GM19452 (cell line): ENCODE results near the gene FRG2B.
"Not testable (repeated sequence)": the region's sequence is repeated elsewhere in the genome, so short reads cannot be mapped to it uniquely, and the experiment has no call there.

Source experiments
- ATAC-seq: cut with Tn5 transposase; IDR thresholded peaks from one replicate; pipeline ENCODE4 v1.9.1; 2021; ENCODE audit not compliant: unreplicated experiment

The FRG2B gene

DNA sequence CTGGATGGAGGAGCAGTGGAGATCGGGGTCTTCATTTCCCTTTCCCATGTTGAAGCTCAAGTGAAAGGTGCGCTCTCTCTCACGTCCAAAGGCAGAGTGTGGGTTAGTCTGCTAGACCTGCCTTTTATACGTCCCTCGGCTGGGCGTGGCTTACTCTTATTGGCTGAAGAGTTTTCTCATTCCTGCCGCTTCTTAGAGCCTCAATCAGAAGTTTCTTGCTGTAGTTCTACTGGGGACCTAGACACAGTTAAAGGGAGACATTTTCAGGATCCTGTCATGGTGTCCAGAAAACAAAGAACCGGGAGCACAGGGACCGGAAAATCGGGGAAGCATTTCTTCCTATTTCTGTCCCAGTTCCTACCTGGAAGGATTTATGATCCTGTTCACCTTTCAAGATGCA lies at the start of gene FRG2B:
FRG2B (minus strand) TSS at position 101 of the 400 bp plus-strand sequence; CDS start at position 48, 53 bp downstream.
- not testable (repeated sequence) for ATAC-seq

DNA sequence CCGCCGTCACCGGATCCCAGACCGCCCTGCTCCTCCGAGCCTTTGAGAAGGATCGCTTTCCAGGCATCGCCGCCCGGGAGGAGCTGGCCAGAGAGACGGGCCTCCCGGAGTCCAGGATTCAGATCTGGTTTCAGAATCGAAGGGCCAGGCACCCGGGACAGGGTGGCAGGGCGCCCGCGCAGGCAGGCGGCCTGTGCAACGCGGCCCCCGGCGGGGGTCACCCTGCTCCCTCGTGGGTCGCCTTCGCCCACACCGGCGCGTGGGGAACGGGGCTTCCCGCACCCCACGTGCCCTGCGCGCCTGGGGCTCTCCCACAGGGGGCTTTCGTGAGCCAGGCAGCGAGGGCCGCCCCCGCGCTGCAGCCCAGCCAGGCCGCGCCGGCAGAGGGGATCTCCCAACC lies 40.9 kb upstream of the FRG2B start:
- ATAC-seq, result not testable (repeated sequence)

DNA sequence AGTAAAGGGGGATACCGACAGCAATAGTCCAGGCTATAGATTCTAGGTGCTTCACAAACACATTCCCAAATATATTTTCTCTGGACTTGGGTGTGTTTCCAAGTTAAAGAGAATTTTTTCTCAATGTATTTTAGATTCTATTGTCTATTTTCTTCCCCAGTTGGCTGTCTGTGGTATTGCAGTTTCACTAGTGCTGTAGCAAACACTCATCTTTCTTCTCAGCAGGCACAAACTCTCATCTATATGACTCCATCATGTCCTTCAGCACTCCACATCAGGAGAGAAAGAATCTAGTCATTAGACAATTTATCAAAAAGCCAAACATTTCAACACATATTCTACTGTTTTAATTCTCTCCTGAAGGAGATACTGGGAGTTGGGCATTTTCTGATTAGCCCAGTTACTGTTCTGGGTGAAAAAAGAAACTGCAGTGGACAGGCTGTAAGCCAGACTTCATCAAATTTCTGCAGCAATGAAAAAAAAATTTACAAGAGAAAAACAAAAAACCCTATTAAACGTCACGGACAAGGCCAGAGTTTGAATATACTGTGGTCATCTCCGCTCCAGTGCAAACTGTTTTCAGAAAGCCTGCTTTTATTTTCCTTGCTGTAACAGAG lies 37.1 kb upstream of the FRG2B start:
- not testable (repeated sequence) for ATAC-seq

DNA sequence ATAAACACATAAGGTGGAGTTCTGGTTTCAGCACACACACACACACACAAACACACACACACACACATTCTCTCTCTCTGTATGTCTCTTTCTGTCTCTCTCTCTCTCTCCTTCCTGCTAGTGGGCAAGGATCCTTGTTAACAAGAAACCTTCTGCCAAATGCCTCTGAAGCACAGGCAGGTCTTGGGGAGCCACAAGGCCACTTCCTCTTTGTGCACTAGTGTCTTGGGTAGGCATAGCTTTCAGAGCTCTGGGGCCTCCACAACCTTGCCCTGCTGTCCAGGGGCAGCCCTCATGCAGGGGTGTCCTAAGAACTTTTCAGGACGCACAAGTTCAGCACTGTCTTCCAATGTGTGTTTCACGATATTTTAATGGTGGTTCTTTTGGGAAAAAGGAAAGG lies 34.5 kb upstream of the FRG2B start:
- ATAC-seq, result not testable (repeated sequence)

DNA sequence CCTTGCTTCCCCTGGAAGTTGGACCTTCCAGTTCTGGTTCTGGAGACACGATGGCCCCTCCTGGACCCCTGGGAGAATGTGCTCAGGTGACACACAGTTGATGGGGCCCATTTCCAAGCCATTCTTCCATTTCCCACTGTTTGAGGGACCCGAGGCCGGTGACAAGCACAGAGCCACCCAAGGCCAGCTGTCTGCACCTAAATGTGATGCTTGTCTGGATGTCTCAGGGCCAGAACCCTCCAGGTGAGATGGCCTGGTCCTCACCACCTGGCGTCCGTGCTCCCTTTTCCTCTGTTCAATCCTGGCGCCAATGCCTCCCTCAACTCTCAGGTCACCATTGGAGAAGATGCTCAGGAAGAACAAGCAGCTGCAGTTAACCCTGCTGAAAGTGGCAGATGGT lies 33.9 kb upstream of the FRG2B start:
- not testable (repeated sequence) for ATAC-seq

GRCh38 chr10:133657276-133657675 lies 30.7 kb upstream of the FRG2B start:
- not testable (repeated sequence) for ATAC-seq

GRCh38 chr10:133648872-133649455 lies 22.4 kb upstream of the FRG2B start:
- not testable (repeated sequence) for ATAC-seq

DNA sequence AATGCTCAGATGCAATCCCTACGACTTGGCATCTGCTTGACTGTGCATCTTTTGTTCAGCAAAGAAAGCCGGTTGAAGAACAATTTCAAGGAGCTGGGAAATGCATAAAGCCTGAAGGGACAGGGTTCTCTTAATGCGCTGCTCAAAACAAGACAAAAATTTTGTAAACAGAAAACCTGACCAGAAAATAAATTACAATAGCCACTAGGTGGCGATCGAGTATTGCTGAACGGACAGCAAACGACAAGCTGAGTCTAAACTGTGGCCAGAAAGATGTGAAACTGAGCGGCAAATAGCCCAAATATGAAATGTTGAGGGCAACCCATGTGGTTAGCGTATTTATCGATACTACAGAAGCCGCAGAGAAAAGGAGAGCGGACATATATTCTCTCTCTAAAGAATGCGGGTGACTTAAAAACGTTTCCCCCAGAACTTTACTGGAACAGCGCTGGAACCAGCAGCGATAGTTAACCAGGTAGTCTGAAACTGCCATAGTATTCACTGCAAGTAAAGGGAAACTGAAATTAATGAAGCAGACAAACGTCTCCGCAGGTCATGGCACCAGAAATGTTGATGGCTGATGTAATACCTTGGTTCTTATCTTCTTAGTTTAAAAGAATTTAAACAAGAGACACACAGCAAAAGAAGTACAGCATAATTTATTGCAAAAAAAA lies 20.6 kb upstream of the FRG2B start:
- peak; percentile 85 for ATAC-seq

GRCh38 chr10:133637846-133638235 lies 11.2 kb upstream of the FRG2B start:
- not testable (repeated sequence) for ATAC-seq

- ATAC-seq, result not testable (repeated sequence)
These were observed 10.7 kb upstream of the FRG2B start for GRCh38 chr10:133637202-133637845.

- ATAC-seq, result not testable (repeated sequence)
These were observed 4.2 kb upstream of the FRG2B start for GRCh38 chr10:133630723-133631249.

GRCh38 chr10:133622544-133622943 lies 4.1 kb downstream of the FRG2B start:
- ATAC-seq, result not testable (repeated sequence)

DNA sequence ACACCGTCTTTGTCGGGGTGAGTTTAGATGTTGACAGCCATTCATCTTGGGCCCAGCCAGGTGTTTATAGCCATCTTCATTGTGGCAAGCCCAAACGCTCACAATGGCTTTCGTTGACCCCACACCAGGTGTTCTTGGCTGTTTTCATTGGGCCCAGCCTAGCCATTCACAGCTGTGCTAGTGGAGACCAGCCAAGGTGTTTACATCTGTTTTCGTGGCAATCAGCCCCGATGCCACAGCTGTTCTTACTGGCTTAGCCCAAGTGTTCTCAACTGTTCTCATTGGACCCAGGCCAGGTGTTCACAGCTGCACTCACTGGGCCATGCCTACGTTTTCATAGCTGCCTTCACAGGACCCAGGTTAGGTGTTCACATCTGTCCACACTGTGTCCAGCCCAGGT lies 7.7 kb downstream of the FRG2B start:
- no peak for ATAC-seq

GRCh38 chr10:133617196-133617595 lies 9.4 kb downstream of the FRG2B start:
- ATAC-seq, result no peak

- no peak for ATAC-seq
These were observed 10.0 kb downstream of the FRG2B start for GRCh38 chr10:133616371-133617130.

DNA sequence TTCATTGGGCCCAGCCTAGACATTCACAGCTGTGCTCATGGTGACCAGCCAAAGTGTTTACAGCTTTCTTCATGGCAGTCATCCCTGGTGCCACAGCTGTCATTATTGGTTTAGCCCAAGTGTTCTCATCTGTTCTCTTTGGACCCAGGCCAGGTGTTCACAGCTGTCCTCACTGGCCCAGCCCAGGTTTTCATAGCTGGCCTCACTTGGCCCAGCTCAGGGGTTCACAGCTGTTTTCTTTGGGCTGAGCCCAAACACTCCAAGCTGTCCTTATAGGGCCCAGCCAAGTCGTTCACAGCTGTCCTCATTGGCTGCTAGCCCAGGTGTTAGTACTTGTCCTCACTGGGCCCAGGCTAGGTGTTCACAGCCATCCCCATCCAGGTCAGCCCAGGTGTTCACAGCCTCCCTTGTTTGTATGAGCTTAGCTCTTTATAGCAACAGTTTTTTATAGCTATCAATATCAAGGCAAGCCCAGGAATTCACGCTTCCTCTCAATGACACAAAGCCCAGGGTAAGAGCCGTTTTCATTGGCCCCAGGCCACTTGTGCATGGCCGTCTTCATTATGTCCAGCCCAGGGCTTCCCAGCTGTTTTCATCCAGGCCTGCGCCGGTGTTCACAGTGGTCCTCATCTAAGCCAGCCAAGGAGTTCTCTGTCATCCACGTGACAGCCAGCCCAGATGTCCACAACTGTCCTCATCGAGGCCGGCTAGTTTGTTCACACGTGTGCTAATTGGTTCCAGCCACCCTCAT lies 11.6 kb downstream of the FRG2B start:
- no peak for ATAC-seq

GRCh38 chr10:133613699-133614098 lies 12.9 kb downstream of the FRG2B start:
- no peak for ATAC-seq

DNA sequence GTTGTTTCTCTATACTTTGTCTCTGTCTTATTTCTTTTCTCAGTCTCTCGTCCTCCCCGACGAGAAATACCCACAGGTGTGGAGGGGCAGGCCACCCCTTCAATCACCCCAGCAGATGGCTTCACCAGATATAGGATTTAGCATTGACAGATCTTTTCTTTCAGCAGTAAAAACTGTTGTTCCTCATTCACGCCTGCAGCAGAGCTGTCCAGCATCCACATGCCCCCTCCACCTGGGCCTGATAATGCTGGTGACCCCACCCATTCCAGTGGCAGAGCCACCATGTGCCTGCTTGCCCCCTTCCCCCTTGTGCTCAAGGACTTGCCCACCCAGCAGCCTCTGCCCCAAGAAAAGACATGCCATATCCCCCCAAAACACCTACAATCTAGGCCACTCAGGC lies 15.5 kb downstream of the FRG2B start:
- no peak for ATAC-seq

DNA sequence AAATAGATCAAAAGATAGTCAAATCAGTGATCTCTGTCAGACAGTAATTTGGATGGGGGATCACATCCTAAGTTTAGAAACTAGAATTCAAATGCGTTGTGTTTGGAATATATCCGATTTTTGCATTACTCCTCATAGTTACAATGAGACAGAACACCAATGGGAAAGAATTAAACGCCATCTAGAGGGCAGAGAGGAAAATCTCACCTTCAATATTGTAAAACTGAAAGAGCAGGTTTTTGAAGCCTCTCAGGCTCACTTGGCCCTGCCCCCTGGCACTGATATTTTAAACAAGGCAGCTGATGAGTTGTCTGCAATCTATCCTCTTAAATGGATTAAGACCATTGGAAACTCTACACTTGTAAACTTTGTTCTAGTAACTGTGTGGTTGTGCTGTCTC lies 17.7 kb downstream of the FRG2B start:
- no peak for ATAC-seq

DNA sequence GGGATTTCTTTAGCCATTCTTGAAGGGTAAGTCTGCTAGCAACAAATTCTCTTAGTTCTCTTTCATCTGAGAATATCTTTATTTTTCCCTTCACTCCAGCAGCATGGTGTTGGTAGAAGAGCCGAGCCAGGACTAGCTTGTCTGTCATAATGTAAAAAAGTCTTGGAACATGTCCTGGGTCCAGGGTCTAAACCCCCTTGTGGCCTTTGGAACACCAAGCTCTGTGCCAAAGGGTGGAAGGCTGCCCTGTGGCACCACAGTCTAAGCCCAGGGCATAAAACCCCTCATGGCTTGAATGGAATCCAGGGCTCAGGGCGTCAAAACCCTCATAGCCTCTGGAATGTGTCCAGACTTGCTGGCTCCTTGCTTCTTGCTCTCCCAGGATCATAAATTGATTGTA lies 23.2 kb downstream of the FRG2B start:
- ATAC-seq, result not testable (repeated sequence)
